Measurements from ENCODE around the gene CEP350. TPM values are rescaled to one million over a fixed set of nuclear protein-coding genes. Genes with fewer than 3 reads are reported as not detected.

Gene CEP350
- total RNA-seq, 1 experiment from 2014 or later = 42.3 TPM

- CTCF ChIA-PET = interaction anchor here (0.7 kb wide), 1 partner anchor 73 kb away, joined by 3 read pairs; no protein-coding TSS in a partner anchor
- Mint-ChIP-seq H3K9me3 (ENCODE audit: low read depth, unreplicated experiment) (no peaks in the 10 kb centered on the region), H3K4me3 (ENCODE audit: low read depth, unreplicated experiment) (no peak overlapping the region), H3K4me1 (ENCODE audit: low read depth, unreplicated experiment) (peaks cover 7% of the 10 kb centered on the region), H3K27me3 (ENCODE audit: unreplicated experiment) (no peaks in the 10 kb centered on the region), H3K27ac (ENCODE audit: unreplicated experiment) (no peak overlapping the region), H3K36me3 (ENCODE audit: insufficient read depth, unreplicated experiment) (peaks cover 16% of the 10 kb centered on the region)
- intact Hi-C loops (cut with micrococcal nuclease; ENCODE audit: unreplicated experiment) = loop anchor here (5.0 kb wide), 1 partner anchor 76 kb away; no protein-coding TSS in a partner anchor
- no TSS peak for BruUV-seq (replicated peaks)
- no peak for DNase-seq
- no peak for TF ChIP-seq CTCF (IDR thresholded peaks at IDR 0.05; ENCODE audit: unreplicated experiment)
Measured at GRCh38 chr1:180101411-180101810, 146.8 kb downstream of the CEP350 start.

- no TSS peak for BruUV-seq (replicated peaks)
- DNase-seq = no peak
- CTCF ChIA-PET = no interaction called here
- no peaks in the 10 kb centered on the region for H3K27me3 Mint-ChIP-seq (ENCODE audit: unreplicated experiment)
- intact Hi-C loops (cut with micrococcal nuclease; ENCODE audit: unreplicated experiment) = loop anchor here (5.0 kb wide), 1 partner anchor 73 kb away; no protein-coding TSS in a partner anchor
- H3K4me1 Mint-ChIP-seq (ENCODE audit: low read depth, unreplicated experiment) = peaks cover 7% of the 10 kb centered on the region
- peaks cover 9% of the 10 kb centered on the region for H3K36me3 Mint-ChIP-seq (ENCODE audit: insufficient read depth, unreplicated experiment)
- no peak overlapping the region for H3K27ac Mint-ChIP-seq (ENCODE audit: unreplicated experiment)
- no peaks in the 10 kb centered on the region for H3K9me3 Mint-ChIP-seq (ENCODE audit: low read depth, unreplicated experiment)
- no peak overlapping the region for H3K4me3 Mint-ChIP-seq (ENCODE audit: low read depth, unreplicated experiment)
- no peak for TF ChIP-seq CTCF (IDR thresholded peaks at IDR 0.05; ENCODE audit: unreplicated experiment)
Measured at GRCh38 chr1:180103819-180104218, 149.2 kb downstream of the CEP350 start.

- H3K27me3 Mint-ChIP-seq (ENCODE audit: unreplicated experiment) = no peaks in the 10 kb centered on the region
- intact Hi-C loops (cut with micrococcal nuclease; ENCODE audit: unreplicated experiment) = no loop called here
- no peak for DNase-seq
- peaks cover 5% of the 10 kb centered on the region for H3K36me3 Mint-ChIP-seq (ENCODE audit: insufficient read depth, unreplicated experiment)
- H3K4me3 Mint-ChIP-seq (ENCODE audit: low read depth, unreplicated experiment) = no peak overlapping the region
- no TSS peak for BruUV-seq (replicated peaks)
- CTCF ChIA-PET = no interaction called here
- no peak for TF ChIP-seq CTCF (IDR thresholded peaks at IDR 0.05; ENCODE audit: unreplicated experiment)
- H3K27ac Mint-ChIP-seq (ENCODE audit: unreplicated experiment) = no peak overlapping the region
- H3K9me3 Mint-ChIP-seq (ENCODE audit: low read depth, unreplicated experiment) = no peaks in the 10 kb centered on the region
- no peaks in the 10 kb centered on the region for H3K4me1 Mint-ChIP-seq (ENCODE audit: low read depth, unreplicated experiment)
Measured at GRCh38 chr1:180112091-180112490, 157.5 kb downstream of the CEP350 start.

- Mint-ChIP-seq H3K4me3 (ENCODE audit: low read depth, unreplicated experiment) (no peak overlapping the region), H3K36me3 (ENCODE audit: insufficient read depth, unreplicated experiment) (peaks cover 5% of the 10 kb centered on the region), H3K27me3 (ENCODE audit: unreplicated experiment) (no peaks in the 10 kb centered on the region), H3K27ac (ENCODE audit: unreplicated experiment) (no peak overlapping the region), H3K4me1 (ENCODE audit: low read depth, unreplicated experiment) (peaks cover 7% of the 10 kb centered on the region), H3K9me3 (ENCODE audit: low read depth, unreplicated experiment) (no peaks in the 10 kb centered on the region)
- TF ChIP-seq CTCF (IDR thresholded peaks at IDR 0.05; ENCODE audit: unreplicated experiment) = no peak
- no TSS peak for BruUV-seq (replicated peaks)
- CTCF ChIA-PET = interaction anchor here (0.6 kb wide), 1 partner anchor 11 kb away, joined by 4 read pairs; no protein-coding TSS in a partner anchor
- intact Hi-C loops (cut with micrococcal nuclease; ENCODE audit: unreplicated experiment) = no loop called here
- no peak for DNase-seq
Measured at GRCh38 chr1:180112984-180113647, 158.5 kb downstream of the CEP350 start.

All from Calu3 (cell line).